ENCODE results near the gene PCDHGB4. TPM values are rescaled to one million over a fixed set of nuclear protein-coding genes. Genes with fewer than 3 reads are reported as not detected.
A peak's percentile ranks its signal among the peaks of the same experiment; 100 is the strongest.
"Not testable (repeated sequence)": the region's sequence is repeated elsewhere in the genome, so short reads cannot be mapped to it uniquely, and the experiment has no call there.

Gene PCDHGB4
- total and polyA plus RNA-seq, 10 donors = 0.02 to 3.9 (median 2.6) TPM

- intact Hi-C loops (cut with DNase I; ENCODE audit: low total_unique reads) = not testable (repeated sequence)
These were observed 20.4 kb downstream of the PCDHGB4 start, which contains the start of gene PCDHGB6 for GRCh38 chr5:141407790-141408505. PCDHGB6 (plus strand) TSS chr5:141408021; CDS start chr5:141408203, 182 bp downstream.

GRCh38 chr5:141409598-141410306 is 22.3 kb downstream of the PCDHGB4 start:
- intact Hi-C loops (cut with DNase I; ENCODE audit: low total_unique reads) = no loop called here
- H3K4me1 ChIP-seq = peaks cover 0 to 15% (median 2%) of the 10 kb centered on the region in 6 donors
- H3K9me3 ChIP-seq = peaks cover 4 to 99% (median 93%) of the 10 kb centered on the region in 8 donors
- 26 to 45% (median 35%) methylated on average over 17 to 64 of the region's 64 CpGs for WGBS, 5 donors
- DNase-seq = no peak
- H3K27me3 ChIP-seq (replicated peaks in 1 of 7) = peaks cover 0 to 99% (median 38%) of the 10 kb centered on the region in 7 donors
- H3K27ac ChIP-seq = no peak overlapping the region
- TF ChIP-seq POLR2AphosphoS5 (IDR thresholded peaks at IDR 0.05) (no peak), CTCF (IDR thresholded peaks at IDR 0.05 in 8 of 11, conservative IDR thresholded peaks at IDR 0.05 in 3 of 11) (no peak), POLR2A (IDR thresholded peaks at IDR 0.05) (no peak)
- H3K36me3 ChIP-seq = peaks cover 0 to 6% (median 0%) of the 10 kb centered on the region in 6 donors
- H3K4me3 ChIP-seq = peak overlapping the region in 1 of 8 donors; percentile 27

More at GRCh38 chr5:141407790-141408505, 20.4 kb downstream of the PCDHGB4 start, which contains the start of gene PCDHGB6:
- Histone ChIP-seq H3K27me3 (replicated peaks in 1 of 7) (peaks cover 0 to 99% (median 31%) of the 10 kb centered on the region in 7 donors), H3K4me3 (peak within 1 kb of the TSS in 5 of 8 donors; percentile 16 to 61 (median 19)), H3K9me3 (peaks cover 4 to 99% (median 93%) of the 10 kb centered on the region in 8 donors)
- TF ChIP-seq CTCF (IDR thresholded peaks at IDR 0.05 in 8 of 11, conservative IDR thresholded peaks at IDR 0.05 in 3 of 11) = peak in 9 of 11 experiments; percentile 6 to 49 (median 42)
- 11 to 20% (median 16%) methylated on average over 35 to 51 of the region's 51 CpGs for WGBS, 5 donors
- H3K27ac ChIP-seq, H3K36me3 ChIP-seq, H3K4me1 ChIP-seq: not testable (repeated sequence)
- peak; percentile 84 for DNase-seq

GRCh38 chr5:141411575-141411974 is 24.1 kb downstream of the PCDHGB4 start:
- WGBS, 5 donors = 60 to 82% (median 73%) methylated on average over 3 of the region's 3 CpGs
- H3K27ac ChIP-seq = no peak overlapping the region
- peaks cover 0 to 21% (median 2%) of the 10 kb centered on the region in 6 donors for H3K4me1 ChIP-seq
- no peak for DNase-seq
- H3K9me3 ChIP-seq = peaks cover 4 to 98% (median 91%) of the 10 kb centered on the region in 8 donors
- no peak overlapping the region for H3K4me3 ChIP-seq
- TF ChIP-seq CTCF (IDR thresholded peaks at IDR 0.05 in 8 of 11, conservative IDR thresholded peaks at IDR 0.05 in 3 of 11) = no peak
- TF ChIP-seq POLR2A (IDR thresholded peaks at IDR 0.05) = no peak
- TF ChIP-seq POLR2AphosphoS5 (IDR thresholded peaks at IDR 0.05) = no peak
- peaks cover 0 to 99% (median 38%) of the 10 kb centered on the region in 7 donors for H3K27me3 ChIP-seq (replicated peaks in 1 of 7)
- H3K36me3 ChIP-seq = peaks cover 0 to 6% (median 0%) of the 10 kb centered on the region in 6 donors
- intact Hi-C loops (cut with DNase I; ENCODE audit: low total_unique reads) = no loop called here
